B cell (primary cell): ENCODE measurements around the gene GTF2IRD1. TPM values are rescaled to one million over a fixed set of nuclear protein-coding genes. Genes with fewer than 3 reads are reported as not detected.

ENCODE experiments used
- ATAC-seq: fragments of 200-7000 bp; cut with Tn5 transposase; one replicate; pipeline ENCODE4 v1.10.0; 2021; ENCODE audit warnings: low read depth, mild to moderate bottlenecking, moderate number of reproducible peaks, moderate library complexity
- CTCF ChIA-PET: fragments of 350-600 bp; sonication (Branson Sonifier 250); formaldehyde crosslinking; loops from one replicate; lab custom pipeline; 2021; ENCODE audit warnings: antibody characterized with exemption, inconsistent platforms; lab: Charles Lee
- POLR2A ChIA-PET: fragments of 350-600 bp; sonication (Branson Sonifier 250); formaldehyde crosslinking; loops from one replicate; lab custom pipeline; 2021; ENCODE audit warnings: antibody characterized with exemption; lab: Charles Lee
- DNase-seq: peaks from one replicate; pipeline ENCODE4 v3.0.0; 2013
- H2AFZ ChIP-seq: 2 replicates; pipeline ENCODE4 v1.6.1; 2012; ENCODE audit warnings: mild to moderate bottlenecking, low read depth, low read length; ENCODE audit not compliant: insufficient read depth, poor library complexity, severe bottlenecking
- H3K27ac ChIP-seq, 2 donors: 1 replicate in 1 of 2; 2 replicates in 1 of 2; pipeline ENCODE4 v1.5.1; 2012 to 2013; ENCODE audit warnings: low read length in 2 of 2, mild to moderate bottlenecking in 2 of 2, moderate library complexity in 1 of 2
- H3K27me3 ChIP-seq, 4 experiments: fragments of 200-600 bp in 1 of 4; sonication (generic) in 1 of 4; replicated peaks in 1 of 4; 1 replicate in 2 of 4; 2 replicates in 2 of 4; pipeline versions ENCODE4 v1.6.1 to v1.7.0; 2013 to 2016; ENCODE audit warnings: low read length in 3 of 4, mild to moderate bottlenecking in 2 of 4, mixed read lengths in 1 of 4, moderate library complexity in 1 of 4; ENCODE audit not compliant: insufficient read depth in 4 of 4, control insufficient read depth in 3 of 4; ENCODE audit errors: control extremely low read depth in 1 of 4
- H3K36me3 ChIP-seq, 2 experiments: replicated peaks in 1 of 2; 1 replicate in 1 of 2; 2 replicates in 1 of 2; pipeline versions ENCODE4 v1.6.1 to v1.7.1; 2013; ENCODE audit warnings: low read length in 1 of 2; ENCODE audit not compliant: insufficient read depth in 2 of 2, control insufficient read depth in 1 of 2; ENCODE audit errors: control extremely low read depth in 1 of 2, extremely low read depth in 1 of 2
- H3K4me1 ChIP-seq, 2 donors: fragments of 200-600 bp in 1 of 2; sonication (generic) in 1 of 2; 1 replicate in 1 of 2; 2 replicates in 1 of 2; pipeline versions ENCODE4 v1.5.1 to v1.6.1; 2013 to 2017; ENCODE audit warnings: low read length in 2 of 2; ENCODE audit not compliant: control insufficient read depth in 2 of 2, insufficient read depth in 2 of 2
- H3K4me2 ChIP-seq: replicated peaks from 2 replicates; pipeline ENCODE3; 2012; ENCODE audit warnings: mild to moderate bottlenecking, low read depth, low read length; ENCODE audit not compliant: poor library complexity, severe bottlenecking
- H3K4me3 ChIP-seq, 5 experiments: fragments of 200-600 bp in 1 of 5; sonication (generic) in 1 of 5; 1 replicate in 3 of 5; 2 replicates in 2 of 5; pipeline versions ENCODE4 v1.5.1 to v1.7.0; 2011 to 2016; ENCODE audit warnings: low read length in 4 of 5, mild to moderate bottlenecking in 4 of 5, low read depth in 2 of 5, control low read depth in 1 of 5, moderate library complexity in 1 of 5; ENCODE audit not compliant: insufficient read depth in 1 of 5; ENCODE audit errors: control extremely low read depth in 1 of 5, extremely low read depth in 1 of 5
- H3K79me2 ChIP-seq: fragments of 200-600 bp; sonication (generic); one replicate; pipeline ENCODE4 v1.6.0; 2016; ENCODE audit warnings: low read length; ENCODE audit not compliant: control insufficient read depth, insufficient read depth
- H3K9ac ChIP-seq: fragments of 200-600 bp; sonication (generic); 2 replicates; pipeline ENCODE4 v1.6.1; 2017; ENCODE audit warnings: mild to moderate bottlenecking, low read length, moderate library complexity
- H3K9me3 ChIP-seq, 3 donors: one replicate each; pipeline versions ENCODE4 v1.6.1 to v1.7.1; 2013; ENCODE audit warnings: low read length in 2 of 3; ENCODE audit not compliant: control insufficient read depth in 2 of 3, insufficient read depth in 1 of 3; ENCODE audit errors: control extremely low read depth in 1 of 3
- H4K20me1 ChIP-seq: 2 replicates; pipeline ENCODE4 v1.6.0; 2012; ENCODE audit warnings: mild to moderate bottlenecking, low read length; ENCODE audit not compliant: insufficient read depth, control insufficient read depth, poor library complexity, severe bottlenecking
- H3K27ac Mint-ChIP-seq: one replicate; pipeline ENCODE4 v1.8.0; 2021; ENCODE audit warnings: mixed read lengths
- H3K27me3 Mint-ChIP-seq: one replicate; pipeline ENCODE4 v1.8.0; 2021; ENCODE audit warnings: mixed read lengths
- H3K4me1 Mint-ChIP-seq: one replicate; pipeline ENCODE4 v1.8.0; 2021; ENCODE audit warnings: mixed read lengths
- H3K4me3 Mint-ChIP-seq: one replicate; pipeline ENCODE4 v1.8.0; 2021; ENCODE audit warnings: mixed read lengths
- H3K9me3 Mint-ChIP-seq: one replicate; pipeline ENCODE4 v1.8.0; 2022; ENCODE audit warnings: mixed read lengths; ENCODE audit not compliant: insufficient read depth
- EZH2 ChIP-seq: IDR thresholded peaks from 2 replicates; pipeline ENCODE4 v1.6.1; 2012; ENCODE audit warnings: borderline replicate concordance, low read depth, mild to moderate bottlenecking, moderate library complexity, low read length; ENCODE audit not compliant: insufficient read depth, poor library complexity, severe bottlenecking
- WGBS: methylation state at CpG from one replicate; pipeline ENCODE4 v1.1.5; 2013; ENCODE audit warnings: missing lambda C conversion rate; ENCODE audit not compliant: insufficient coverage; 5-methylcytosine and 5-hydroxymethylcytosine counted together
- intact Hi-C: fragments of 100-400 bp; cut with micrococcal nuclease; formaldehyde crosslinking; loops from one replicate; pipeline ENCODE4 v1.10.0; 2022
- polyA plus RNA-seq: library from polyadenylated mRNA; depleted of rRNA; stranded (reverse); fragments of >200 nt; gene quantifications from 2 replicates; pipeline ENCODE4 v1.2.3, GENCODE V29; 2012
- total RNA-seq, 2 donors: library from RNA; stranded (reverse); fragments of 120-200 nt in 1 of 2; gene quantifications; 1 replicate in 1 of 2; 2 replicates in 1 of 2; pipeline versions ENCODE4 v1.2.3 to v1.2.4, GENCODE V29; 2013 to 2022
- TF ChIP-seq, protein P1 (sequence below): fragments of 200-600 bp; IDR thresholded peaks from one replicate; pipeline ENCODE4 v1.8.0; 2022; ENCODE audit warnings: antibody characterized with exemption, mild to moderate bottlenecking

GTF2IRD1 gene
- total and polyA plus RNA-seq, 2 donors (not counting 1 experiment from before 2014, with no cell fraction given), result 0.45 to 2.2 TPM

DNA sequence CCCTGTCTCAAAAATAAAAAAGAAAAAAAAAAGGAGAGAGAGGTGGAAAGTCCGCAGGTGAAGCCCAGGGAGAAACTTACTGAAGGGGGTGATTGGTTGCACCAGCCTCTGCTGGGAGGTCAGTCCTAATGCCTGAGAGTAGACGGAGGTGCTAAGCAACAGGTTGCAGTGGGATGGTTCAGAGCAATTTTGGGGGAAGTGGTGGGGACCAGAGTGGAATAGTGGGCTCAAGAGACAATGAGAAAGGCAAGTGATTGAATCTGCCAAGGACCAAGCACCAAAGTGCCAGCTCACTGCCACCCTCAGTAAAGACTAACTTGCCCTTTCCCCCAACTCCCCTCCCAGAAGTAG lies 113.6 kb downstream of the GTF2IRD1 start:
- H3K27ac Mint-ChIP-seq, result no peak overlapping the region
- Histone ChIP-seq H3K27me3 (no peaks in the 10 kb centered on the region), H2AFZ (no peak overlapping the region), H3K4me3 (no peak overlapping the region), H3K79me2 (no peaks in the 10 kb centered on the region), H3K4me2 (no peak overlapping the region), H3K9me3 (no peaks in the 10 kb centered on the region), H3K36me3 (no peaks in the 10 kb centered on the region), H4K20me1 (no peaks in the 10 kb centered on the region), H3K27ac (no peak overlapping the region), H3K9ac (no peak overlapping the region), H3K4me1 (no peaks in the 10 kb centered on the region)
- no peak for ATAC-seq
- ChIA-PET CTCF (interaction anchor here (1.0 to 3.7 kb wide), 5 partner anchors 10 to 150 kb away, joined by 3 to 20 read pairs (median 5); no protein-coding TSS in a partner anchor), POLR2A (no interaction called here)
- H3K4me1 Mint-ChIP-seq, result no peaks in the 10 kb centered on the region
- DNase-seq, result no peak
- intact Hi-C loops, result loop anchor here (2.0 to 10.0 kb wide), 2 partner anchors 112 to 150 kb away; partner anchors contain the start of gene GTF2IRD1
- H3K9me3 Mint-ChIP-seq, result no peaks in the 10 kb centered on the region
- H3K4me3 Mint-ChIP-seq, result no peak overlapping the region
- TF ChIP-seq, protein P1, sequence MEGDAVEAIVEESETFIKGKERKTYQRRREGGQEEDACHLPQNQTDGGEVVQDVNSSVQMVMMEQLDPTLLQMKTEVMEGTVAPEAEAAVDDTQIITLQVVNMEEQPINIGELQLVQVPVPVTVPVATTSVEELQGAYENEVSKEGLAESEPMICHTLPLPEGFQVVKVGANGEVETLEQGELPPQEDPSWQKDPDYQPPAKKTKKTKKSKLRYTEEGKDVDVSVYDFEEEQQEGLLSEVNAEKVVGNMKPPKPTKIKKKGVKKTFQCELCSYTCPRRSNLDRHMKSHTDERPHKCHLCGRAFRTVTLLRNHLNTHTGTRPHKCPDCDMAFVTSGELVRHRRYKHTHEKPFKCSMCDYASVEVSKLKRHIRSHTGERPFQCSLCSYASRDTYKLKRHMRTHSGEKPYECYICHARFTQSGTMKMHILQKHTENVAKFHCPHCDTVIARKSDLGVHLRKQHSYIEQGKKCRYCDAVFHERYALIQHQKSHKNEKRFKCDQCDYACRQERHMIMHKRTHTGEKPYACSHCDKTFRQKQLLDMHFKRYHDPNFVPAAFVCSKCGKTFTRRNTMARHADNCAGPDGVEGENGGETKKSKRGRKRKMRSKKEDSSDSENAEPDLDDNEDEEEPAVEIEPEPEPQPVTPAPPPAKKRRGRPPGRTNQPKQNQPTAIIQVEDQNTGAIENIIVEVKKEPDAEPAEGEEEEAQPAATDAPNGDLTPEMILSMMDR, result no peak
- no peak for TF ChIP-seq EZH2
- 83% methylated on average over 2 of the region's 2 CpGs for WGBS
- H3K27me3 Mint-ChIP-seq, result peaks cover 3% of the 10 kb centered on the region

DNA sequence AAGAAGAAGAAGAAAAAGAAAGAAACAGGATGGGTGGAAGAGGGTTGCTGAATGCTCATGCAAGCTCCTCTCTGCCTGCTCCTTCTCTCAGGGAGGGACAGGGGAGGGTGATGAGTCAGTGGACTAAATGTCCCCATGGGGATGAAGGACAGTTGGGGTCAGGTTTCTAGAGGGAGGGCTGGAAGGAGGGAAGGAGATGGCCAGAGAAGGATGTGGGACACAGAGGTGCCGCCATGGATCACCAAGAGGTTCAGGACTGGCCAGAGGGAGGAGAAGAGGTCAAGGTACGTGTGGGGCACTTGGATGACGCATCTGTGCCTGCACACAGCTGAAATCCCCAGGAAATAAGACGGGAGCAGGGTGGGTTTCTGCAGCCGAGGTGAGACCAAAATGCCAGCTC lies 115.0 kb downstream of the GTF2IRD1 start:
- Histone ChIP-seq H3K4me3 (no peak overlapping the region), H2AFZ (no peak overlapping the region), H3K4me2 (no peak overlapping the region), H4K20me1 (no peaks in the 10 kb centered on the region), H3K4me1 (no peaks in the 10 kb centered on the region), H3K9me3 (no peaks in the 10 kb centered on the region), H3K9ac (no peak overlapping the region), H3K27ac (no peak overlapping the region), H3K27me3 (no peaks in the 10 kb centered on the region), H3K79me2 (no peaks in the 10 kb centered on the region), H3K36me3 (no peaks in the 10 kb centered on the region)
- intact Hi-C loops, result loop anchor here (10.0 kb wide), 1 partner anchor 114 kb away; the partner anchor contains the start of gene GTF2IRD1
- Mint-ChIP-seq H3K9me3 (no peaks in the 10 kb centered on the region), H3K4me1 (peaks cover 2% of the 10 kb centered on the region), H3K4me3 (no peak overlapping the region), H3K27ac (no peak overlapping the region), H3K27me3 (peaks cover 3% of the 10 kb centered on the region)
- ChIA-PET POLR2A (no interaction called here), CTCF (interaction anchor here (3.7 kb wide), 1 partner anchor 118 kb away, joined by 20 read pairs; no protein-coding TSS in a partner anchor)
- DNase-seq (no peak), ATAC-seq (no peak)
- TF ChIP-seq, protein P1, result no peak
- no peak for TF ChIP-seq EZH2
- WGBS, result 80% methylated on average over 3 of the region's 5 CpGs
